CD4-positive, alpha-beta T cell treated with Interleukin-2 at 100 ng/mL for 4 hours (primary cell): ENCODE data around the gene MAML3.

Experiments
- DNase-seq: peaks from one replicate; pipeline ENCODE4 v3.0.0-alpha.2; 2020; ENCODE audit warnings: low spot score

The MAML3 gene

DNA sequence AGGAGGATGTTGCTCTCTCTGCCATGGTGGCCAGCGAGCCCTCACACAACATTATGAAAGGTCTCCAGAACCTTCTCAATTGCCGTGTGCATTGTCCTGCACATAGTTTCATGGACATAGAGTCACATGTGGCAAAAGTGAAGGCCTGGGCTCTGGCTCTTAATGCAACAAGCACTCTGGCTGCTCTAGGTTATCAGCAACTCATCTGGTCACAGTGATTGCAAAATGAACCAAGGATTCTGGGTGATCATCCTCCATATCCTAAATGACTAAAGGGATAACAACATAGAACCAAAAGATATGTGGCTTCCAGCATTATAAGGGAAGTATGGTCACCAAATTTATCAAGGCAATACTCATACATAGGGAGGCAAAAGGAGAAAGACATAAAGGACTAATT lies 313.2 kb downstream of the MAML3 start:
- no peak for DNase-seq

DNA sequence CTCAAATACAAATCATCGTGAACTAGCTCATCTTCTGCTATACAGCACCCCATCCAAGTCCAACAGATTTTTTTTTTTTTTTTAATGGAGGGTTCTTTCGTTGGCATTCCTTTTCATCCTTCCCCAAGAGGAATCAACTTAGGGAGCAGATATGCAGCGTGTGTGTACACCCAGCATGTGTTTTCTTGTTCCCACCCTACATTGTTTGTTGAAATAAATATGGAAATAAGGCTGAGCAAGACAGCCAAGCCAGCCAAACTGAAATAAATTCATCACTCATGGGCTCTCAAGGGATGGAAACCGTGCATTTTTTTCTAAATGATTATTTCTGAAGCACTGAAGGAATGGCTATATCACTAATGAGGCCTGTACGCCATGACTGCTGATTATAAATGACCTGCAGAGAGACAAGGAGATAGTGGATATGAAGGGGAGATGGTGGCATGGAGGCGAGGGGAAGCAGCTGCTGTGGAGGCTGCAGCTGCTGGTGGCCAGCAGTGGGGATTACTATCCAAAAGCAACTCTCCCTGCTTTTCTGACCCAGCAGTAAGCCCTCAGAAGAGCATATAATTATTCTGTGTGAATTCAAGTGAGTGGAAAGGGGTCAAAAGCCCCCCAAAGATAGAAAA lies 314.5 kb downstream of the MAML3 start:
- DNase-seq: no peak

DNA sequence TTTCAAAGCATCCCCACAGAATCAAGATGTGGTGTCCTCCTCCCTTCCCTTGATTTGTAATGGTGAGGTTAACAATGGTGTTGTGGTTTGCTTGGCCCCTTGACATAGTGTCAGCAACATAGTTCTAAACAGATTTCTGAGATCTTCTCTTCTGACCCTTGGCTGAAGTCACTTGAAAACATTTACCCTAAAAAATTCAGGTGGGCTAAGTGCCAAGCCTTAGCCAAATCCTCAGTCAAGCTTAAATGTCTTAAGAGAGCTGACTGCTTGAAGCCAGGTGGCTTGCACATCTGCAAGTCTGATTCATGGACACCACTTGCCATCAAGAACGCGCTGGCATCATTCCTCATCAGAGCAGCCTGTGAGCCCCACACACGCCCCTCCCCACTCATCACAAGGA lies 315.2 kb downstream of the MAML3 start:
- no peak for DNase-seq

DNA sequence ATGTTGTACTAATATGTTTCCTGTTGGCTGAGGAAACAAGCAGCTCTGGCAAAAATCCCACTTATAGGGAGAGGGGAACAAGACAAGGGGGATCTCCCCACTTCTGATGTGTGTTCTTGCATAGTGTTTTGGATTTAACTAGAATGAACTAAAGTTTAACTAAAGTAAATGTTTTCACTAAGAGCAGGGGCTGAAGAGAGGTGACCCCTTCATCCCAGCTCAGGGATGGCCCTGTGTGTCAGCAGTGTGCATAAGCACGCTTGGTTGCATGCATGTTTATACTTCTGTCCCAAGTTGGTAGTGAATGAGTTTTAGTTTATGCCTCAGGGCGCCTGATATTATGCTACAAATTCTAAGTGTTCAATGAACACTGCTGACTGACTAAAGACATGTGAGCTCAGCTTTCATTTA lies 319.0 kb downstream of the MAML3 start:
- no peak for DNase-seq

DNA sequence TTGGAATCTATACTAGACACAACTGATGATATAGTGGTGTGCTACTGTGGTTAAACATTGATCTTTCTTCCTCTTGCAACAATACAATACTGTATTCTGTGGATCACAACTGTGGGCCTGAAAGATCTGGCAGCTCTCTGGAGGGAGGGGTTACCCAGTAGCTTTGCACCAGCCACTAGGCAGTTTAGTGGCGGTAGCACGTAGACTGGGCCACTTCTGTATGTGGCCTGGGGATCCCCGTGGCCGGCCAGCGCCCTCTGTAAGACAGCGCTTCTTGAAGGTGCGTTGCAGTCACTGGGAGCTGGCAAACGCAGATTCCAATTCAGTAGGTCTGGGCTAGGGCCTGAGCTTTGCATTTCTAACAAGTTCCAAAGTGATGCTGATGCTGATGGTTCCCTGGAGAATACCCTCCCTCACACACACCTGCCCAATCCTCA lies 319.7 kb downstream of the MAML3 start:
- DNase-seq: no peak

DNA sequence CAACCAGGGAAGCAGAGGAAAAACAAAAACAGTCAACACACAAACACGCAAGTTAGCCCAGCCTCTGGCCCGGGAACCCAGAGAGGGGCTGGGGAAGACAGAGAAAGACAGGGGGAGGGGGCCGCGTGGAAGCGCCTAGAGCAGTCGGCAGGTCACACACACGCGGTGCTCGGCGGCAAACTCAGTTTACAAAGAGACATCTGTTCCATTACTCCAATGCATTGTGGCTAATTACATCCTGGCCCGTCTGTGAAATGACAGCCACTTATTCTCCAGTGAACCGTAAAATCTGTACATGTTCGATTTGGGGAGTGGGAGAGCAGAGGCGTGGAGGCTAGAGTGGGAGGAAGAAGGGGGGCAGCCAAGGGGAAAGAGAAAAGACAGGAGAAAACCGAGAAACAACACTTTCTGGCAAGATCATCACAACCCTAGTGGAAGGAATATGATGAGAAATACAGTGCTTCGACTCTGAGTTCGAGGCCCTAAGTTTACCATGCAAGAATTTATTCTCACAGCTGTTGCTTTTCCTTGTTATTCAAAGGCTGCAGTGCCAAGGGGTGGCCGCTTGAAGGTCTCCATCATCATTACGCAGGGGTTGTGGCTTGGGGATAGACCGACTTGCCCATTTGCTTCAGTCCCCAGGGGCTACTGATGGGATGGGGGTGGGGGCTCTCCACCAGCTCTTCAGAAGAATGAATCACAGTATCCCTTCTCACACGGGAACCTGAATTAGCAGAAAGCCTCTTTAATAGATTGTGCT lies 320.7 kb downstream of the MAML3 start:
- no peak for DNase-seq

DNA sequence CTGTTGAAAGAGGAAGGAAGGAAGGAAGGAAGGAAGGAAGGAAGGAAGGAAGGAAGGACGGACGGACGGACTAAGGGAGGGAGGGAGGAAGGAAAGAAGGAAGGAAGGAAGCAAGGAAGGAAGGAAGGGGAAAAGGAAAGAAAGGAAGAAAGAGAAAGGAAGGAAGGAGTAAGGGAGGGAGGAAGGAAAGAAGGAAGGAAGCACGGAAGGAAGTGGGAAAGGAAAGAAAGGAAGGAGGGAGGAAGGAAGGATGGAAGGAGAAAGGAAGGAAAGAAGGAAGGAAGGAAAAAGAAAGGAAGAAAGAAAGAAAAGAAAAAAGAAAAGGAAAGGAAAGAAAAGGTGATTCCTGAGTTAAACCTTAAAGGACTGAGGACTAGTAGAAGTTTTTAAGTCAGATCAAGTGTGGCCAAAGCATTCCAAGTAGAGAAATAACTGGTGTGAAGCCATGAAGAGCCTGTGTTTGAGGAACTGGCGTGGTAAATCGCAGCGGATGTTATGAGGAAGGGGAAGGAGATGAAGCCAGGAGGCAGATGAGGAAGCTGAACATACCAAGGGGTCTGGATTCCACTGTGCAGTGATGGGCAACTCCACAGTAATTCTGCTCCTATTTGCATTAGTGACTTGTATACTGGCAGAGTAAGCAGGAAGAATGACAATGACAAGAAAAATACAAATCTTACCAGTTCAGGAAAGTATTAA lies 324.9 kb downstream of the MAML3 start:
- no peak for DNase-seq

DNA sequence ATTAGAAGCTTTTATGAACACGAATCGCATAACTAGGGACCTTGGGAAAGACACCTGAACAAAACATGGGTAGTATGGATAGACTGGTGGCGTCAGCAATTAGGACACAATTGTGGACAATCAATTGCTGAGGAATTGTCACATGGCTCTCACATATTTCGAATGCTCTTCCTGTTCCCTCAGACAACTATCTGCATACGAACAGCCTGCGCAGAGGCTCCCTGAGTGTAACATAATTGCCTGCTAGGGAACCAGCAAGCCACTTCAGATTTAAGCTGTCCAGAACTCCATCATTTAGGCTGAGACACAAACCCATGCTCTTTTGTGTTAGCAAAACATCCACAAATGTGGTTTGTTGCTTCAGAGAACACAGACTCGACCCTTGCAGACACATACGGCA lies 327.6 kb downstream of the MAML3 start:
- no peak for DNase-seq

DNA sequence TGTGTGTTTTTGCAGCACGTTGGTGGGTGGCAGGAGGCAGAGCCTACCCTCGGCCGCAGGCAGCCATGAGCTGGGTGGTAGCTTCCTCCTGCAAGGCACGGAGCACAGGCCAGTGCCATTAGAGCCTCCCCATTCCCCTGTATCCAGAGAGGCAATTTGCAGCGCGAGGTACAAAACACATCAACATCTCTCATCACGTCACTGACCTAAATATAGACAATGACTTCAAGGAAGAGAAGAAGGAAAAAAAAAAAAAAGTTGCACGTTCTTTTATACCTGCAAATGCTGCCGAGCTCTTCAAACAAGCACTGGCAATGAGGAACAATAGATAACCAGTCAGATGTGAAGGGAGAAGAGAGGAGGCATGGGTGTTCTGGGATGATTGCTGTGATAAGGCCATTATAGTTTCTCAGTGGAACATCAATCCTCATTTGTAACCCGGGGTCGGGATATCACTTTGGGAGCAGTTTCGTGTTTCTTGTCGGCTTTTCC lies 328.4 kb downstream of the MAML3 start:
- DNase-seq: no peak

DNA sequence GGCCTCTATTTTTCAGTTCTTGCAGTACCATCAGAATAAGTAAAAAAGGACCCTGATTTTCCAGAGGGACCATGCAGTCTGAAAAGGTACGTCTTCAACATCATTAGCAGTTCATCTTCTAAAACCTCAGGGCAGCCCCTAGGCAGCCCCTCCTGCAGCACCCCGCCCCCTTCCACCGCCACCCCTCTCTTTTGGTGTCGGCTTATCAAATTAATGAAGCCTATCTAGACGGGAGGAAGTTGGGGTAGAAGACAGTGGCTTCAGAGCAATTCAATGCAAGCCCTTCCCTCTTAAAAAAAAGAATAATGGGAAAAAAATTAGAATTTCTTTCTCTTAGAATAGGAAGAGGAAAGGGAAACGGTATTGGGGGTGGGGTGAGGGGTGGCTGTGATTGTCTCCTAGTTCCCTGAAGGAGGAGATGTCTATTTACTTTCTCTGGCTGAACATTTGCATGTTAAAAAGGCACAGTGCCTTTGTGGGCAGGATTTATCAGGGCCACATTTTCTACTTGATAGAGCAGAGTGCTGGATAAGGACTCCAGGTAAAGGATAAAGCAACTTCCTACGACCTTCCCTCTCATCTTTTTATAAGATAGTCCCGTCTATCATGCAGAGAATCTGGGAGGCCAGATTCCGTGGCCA lies 329.0 kb downstream of the MAML3 start:
- DNase-seq: no peak

DNA sequence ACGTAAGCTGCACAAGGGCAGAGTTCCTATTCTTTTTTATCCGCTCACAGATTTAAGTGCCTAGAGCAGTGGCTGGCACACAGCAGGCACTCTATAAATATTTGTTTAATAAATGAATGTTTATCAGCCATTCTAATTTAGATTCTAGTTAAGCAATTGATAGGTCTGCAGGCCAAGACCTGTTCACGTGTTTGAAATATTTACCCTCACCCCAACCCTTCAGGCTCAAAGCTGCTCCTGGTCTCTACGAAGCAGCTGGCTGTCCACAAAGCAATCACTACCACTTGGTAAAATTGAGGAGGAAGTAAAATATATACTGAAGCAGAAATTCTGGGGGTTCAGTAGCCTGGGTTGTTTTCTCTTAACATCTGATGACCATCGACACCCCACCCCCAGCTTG lies 330.2 kb downstream of the MAML3 start:
- no peak for DNase-seq

DNA sequence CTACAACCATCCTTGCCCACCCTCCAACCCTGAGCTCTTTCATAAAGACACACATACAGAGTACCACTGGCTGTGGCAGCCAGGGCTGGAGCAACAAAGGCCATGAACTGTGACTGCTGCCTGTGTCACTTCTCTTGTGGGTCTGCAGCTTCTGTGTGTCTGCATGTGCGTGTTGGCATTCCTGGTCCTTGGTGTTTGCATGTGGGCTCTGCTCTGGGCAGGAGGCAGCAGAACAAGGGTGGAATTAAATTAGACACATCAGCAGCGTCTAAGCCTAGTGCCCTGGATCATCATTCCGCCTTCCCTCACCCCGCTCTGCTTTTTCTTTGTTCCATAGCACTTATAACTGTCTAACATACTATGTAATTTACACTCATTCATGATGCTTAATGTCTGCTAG lies 330.6 kb downstream of the MAML3 start:
- DNase-seq: no peak

DNA sequence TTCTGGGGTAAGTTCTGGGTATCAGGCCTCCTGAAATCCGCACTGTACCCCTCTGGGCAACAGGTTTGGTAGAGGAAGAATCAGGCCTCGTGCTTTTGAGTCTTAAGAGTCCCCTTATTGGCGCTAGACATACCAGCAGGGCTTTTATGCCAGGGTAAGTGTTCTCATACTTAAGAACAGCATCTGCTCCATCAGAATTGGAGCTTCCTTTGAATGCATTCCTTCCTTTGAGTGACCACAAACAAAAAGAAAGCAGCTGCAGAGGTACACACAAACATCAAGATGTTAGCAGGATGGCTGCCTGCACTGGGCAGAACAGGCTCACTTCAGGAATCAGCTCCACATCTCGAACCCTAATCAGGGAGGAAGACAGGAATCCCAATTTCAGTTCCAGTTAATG lies 331.6 kb downstream of the MAML3 start:
- no peak for DNase-seq

DNA sequence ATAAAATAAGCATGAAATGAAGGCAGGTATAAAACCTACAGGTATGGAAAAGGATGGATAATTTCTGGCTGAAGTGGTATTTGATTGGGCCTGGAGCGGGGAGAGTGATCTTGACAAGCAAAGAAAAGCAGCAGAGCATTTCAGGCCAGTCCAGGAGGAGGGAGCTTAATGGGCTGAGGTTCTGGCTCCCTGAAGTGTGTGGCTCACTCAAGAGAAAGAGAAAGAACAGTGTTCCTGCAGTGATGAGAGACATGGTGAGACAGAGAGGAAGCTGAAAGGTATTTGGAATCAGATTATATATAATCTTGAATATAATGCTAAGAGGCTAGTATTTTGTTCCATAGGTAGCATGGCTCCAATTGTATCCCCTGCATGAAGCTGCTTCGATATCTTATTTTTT lies 334.9 kb downstream of the MAML3 start:
- DNase-seq: no peak

DNA sequence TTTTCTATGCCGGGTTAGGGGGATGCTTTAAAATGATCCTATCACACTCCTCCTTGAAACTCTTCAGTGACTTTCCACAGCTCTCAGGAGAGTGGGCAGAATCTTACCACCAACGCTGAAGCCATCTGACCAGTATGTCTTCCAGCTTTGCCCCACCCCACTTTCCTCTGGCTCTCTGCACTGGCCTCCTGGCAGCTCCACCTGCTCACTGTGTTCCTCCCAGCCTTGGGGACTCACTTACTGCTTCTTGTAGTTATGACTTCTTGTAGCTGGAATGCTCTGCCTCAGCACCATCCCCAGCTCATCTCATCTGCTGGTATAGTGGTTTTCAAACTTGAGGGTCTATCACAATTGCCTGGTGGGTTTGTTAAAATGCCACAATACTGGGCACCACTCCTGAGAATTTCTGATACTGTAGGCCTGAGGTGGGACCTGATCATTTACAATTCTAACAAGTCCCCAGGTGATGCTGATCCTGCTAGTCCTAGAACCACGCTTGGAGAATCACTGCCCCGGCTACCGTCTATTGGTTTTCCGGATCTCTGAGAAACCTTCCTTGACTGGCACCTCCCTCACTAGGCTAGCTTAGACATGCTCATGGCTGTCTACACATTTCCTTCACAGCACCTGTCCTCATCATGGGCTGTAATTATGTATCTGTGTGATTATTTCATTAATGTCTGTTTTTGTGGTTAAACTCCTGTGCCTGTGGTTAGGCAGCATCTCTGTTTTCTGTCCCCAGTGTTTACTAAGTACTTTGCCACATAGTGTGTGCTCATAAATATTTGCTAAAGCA lies 336.1 kb downstream of the MAML3 start:
- DNase-seq: no peak

DNA sequence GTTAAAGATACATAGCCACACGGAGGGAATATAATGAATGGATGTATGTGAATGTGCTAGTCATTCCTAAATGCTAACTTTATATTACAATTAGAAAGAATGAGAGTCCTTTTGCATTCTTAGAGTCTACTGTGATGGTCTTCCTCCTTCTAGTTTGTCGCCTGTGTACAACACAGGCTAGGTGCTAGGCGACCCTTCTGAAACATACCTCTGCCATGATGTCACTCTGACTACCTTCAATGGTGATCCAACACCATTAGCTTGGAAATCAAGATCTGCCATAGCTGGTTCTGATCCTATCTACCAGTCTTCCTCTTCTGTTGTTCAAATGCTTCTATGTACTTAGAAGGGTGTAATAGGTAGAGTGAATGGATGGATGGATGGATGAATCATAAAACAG lies 337.1 kb downstream of the MAML3 start:
- DNase-seq: no peak

DNA sequence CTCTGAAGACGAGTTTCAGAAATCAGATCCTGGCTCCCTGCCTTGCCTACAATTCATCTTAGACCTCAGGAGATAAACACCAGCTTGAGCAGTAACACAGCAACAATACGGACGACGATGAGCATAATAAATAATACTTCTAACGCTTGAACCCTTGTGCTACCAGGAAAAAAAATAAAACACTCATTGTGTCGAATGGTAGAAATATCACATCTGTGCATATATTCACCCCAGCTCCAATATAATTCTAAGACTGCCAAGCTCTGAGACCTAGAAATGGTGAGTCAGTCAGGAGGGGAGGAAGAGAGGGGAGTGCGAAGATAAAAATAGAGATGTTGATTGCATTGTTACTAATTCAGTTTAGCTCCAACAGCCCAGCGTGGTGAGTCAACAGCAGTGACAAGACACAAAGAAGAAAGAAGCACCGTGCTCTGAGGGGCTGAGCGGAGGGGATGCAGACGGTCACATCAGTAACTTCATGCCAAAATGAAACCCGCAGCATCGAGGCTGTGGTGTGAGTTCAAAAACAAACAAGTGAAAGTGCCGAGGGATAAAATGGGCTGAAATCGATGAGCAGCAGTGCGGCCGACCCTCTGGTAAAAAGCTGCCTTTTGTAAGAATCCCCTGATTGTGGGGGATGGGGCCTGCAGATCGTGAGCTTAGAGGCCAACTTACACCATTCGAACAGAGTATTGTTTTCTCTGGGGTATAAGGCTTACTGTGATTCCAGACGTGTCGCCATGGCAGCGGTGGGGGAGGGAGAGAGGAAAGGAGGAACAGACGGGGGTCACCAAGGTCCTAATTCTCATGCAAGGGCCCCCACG lies 338.0 kb downstream of the MAML3 start:
- no peak for DNase-seq

DNA sequence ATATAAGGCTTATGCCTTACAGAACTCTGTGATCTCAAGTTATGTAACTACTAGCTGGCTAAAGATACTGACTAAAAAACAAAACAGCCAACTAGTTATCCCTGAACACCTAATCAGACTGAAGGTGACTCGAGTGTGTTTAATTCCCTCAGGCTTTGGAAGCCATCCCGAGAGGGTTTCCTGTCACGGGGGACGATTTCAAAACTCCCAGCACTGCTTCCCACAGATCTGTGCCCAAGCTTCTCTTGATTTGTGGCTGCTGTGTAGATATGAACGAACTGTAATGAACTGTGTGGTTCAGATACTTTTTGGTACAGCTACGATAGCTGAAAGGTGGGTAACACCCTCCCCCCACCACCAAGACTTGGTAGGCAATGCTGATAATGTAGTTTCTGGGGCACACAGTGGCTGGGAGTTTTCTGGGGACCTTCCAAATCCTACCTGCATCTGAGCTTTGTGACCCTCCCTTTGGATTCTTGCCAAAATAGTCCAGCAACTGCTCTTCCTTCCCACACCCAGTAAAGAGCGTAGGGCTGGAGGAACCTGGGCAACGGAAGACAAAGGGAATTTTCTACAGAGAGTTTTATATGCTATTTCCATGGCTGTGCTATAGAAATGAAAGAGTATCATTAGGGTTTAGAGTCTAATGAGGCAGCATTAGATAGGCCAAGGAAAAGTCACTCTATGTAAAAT lies 339.5 kb downstream of the MAML3 start:
- no peak for DNase-seq

DNA sequence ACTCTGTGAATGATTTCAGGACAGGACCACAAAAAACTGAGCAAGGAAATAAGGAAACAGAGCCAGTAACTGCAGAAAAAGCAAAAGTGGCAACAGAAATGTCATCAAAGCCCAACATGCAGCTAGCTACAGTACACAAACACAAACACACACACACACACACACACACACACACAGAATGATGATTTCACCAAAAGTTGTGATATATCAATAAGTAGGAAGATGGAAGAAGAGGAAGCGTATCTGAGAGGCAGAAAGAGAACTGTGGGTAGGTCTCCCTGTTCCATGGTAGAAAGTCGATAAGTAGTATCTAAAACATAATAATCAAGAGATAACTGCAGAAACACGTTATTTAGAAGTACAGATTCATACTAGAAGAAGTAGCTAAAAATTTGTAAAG lies 340.1 kb downstream of the MAML3 start:
- DNase-seq: no peak

DNA sequence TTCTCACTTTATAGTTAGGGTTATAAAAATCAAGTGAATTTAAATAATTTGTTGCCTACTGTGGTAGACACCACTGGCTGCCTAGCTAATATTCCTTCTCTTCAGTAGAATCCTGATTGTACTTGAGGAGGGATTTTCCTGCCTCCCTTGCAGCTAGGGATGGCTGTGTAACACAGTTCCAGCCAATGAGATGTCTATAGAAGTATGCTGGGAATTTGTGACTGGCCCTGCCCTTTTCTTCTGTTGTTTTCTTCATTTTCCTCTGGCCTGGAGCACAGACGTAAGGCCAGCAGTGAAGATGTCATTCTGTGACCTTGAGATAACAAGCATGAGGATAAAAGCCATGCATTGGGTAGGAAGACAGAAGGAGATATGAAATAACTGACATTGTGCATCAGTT lies 343.3 kb downstream of the MAML3 start:
- no peak for DNase-seq
